GM20000 (cell line): Measurements from ENCODE around the gene SLC38A6.
A peak's percentile ranks its signal among the peaks of the same experiment; 100 is the strongest.

Experiments used
- DNase-seq: peaks from one replicate; pipeline ENCODE4 v3.0.0; 2012; ENCODE audit warnings: low spot score
- CTCF ChIP-seq: IDR thresholded peaks from 2 replicates; pipeline ENCODE4 v1.5.1; 2012; ENCODE audit warnings: mild to moderate bottlenecking, control low read depth; ENCODE audit errors: extremely low read depth, missing control alignments

The SLC38A6 gene

GRCh38 chr14:61034416-61035120 is 53.5 kb downstream of the SLC38A6 start:
- TF ChIP-seq CTCF: no peak
- DNase-seq: peak; percentile 5

DNA sequence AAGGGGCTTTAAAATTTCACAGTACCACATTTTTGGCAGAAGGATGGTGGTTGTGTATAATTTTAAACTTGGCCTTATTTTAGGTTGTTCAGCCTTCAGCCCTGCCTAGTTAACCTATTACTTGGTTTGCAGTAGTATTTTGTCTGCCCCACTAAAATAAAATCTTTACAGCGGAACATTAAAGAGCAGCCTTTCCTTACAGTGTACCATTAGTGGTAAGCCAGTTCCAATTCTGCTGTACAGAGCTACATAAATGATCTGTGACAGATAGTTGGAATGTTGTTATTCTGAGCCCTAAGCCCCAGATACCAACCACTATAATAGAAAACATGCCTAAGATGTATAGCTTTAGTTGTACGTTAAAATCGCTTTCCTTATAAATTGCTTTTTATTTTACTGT is 56.2 kb downstream of the SLC38A6 start:
- no peak for TF ChIP-seq CTCF
- DNase-seq: no peak

DNA sequence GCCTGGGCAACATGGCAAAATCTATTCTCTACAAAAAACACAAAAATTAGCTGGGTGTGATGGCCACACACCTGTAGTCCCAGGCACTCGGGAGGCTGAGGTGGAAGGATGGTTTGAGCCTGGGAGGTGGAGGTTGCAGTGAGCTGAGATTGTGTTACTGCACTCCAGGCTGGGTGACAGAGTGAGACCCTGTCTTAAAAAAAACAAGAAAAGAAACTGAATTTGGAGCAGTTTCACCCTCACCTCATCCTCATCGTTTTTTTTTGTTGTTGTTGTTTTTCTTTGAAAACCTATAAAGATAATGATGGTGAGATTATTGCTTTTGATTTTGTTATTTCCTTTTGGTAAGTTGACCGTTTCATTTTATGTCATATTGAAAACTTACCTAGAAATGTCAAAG is 60.7 kb downstream of the SLC38A6 start:
- no peak for DNase-seq
- TF ChIP-seq CTCF: no peak

GRCh38 chr14:61042220-61042619 is 61.2 kb downstream of the SLC38A6 start:
- TF ChIP-seq CTCF: no peak
- DNase-seq: no peak

GRCh38 chr14:61043506-61043905 is 62.5 kb downstream of the SLC38A6 start:
- TF ChIP-seq CTCF: no peak
- no peak for DNase-seq

DNA sequence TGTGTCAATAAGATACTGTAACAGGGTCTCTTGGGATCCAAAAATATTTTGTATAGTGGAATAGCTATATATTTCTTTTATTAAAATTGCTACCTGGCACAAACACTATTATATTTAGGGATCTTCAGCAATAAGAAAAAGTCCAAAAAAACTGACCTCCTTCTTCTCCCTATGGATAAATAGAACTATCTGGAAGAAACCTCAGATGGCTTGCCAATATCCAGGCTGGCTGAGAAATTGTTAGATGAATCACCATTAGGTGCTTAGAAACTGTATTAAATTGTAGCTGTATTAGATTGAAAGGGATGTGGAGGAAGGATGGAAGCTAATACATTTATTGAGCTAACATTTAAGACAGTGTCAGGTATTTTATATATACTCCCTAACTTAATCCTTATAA is 66.0 kb downstream of the SLC38A6 start:
- no peak for DNase-seq
- TF ChIP-seq CTCF: no peak

GRCh38 chr14:61048640-61049039 is 67.6 kb downstream of the SLC38A6 start:
- TF ChIP-seq CTCF: no peak
- DNase-seq: no peak
